Measurements from ENCODE around the gene ADGRG3.

ADGRG3 gene, protein sequence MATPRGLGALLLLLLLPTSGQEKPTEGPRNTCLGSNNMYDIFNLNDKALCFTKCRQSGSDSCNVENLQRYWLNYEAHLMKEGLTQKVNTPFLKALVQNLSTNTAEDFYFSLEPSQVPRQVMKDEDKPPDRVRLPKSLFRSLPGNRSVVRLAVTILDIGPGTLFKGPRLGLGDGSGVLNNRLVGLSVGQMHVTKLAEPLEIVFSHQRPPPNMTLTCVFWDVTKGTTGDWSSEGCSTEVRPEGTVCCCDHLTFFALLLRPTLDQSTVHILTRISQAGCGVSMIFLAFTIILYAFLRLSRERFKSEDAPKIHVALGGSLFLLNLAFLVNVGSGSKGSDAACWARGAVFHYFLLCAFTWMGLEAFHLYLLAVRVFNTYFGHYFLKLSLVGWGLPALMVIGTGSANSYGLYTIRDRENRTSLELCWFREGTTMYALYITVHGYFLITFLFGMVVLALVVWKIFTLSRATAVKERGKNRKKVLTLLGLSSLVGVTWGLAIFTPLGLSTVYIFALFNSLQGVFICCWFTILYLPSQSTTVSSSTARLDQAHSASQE

DNA sequence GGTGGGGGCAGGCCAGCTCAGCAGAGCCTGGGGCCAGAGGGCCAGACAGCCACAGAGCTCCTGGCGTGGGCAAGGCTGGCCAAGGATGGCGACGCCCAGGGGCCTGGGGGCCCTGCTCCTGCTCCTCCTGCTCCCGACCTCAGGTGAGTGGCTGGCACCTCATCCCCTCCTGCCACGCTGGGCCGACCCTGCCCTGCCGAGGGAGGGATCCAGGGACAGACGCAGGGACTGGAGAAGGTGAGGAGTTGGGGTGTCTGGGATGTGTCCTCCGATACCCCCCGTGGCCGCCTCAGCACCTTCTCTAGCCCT is at the start of gene ADGRG3:
ADGRG3 (plus strand) TSS at position 44 of the 309 bp plus-strand sequence; CDS start at position 86, 42 bp downstream.
- no peak for DNase-seq

DNA sequence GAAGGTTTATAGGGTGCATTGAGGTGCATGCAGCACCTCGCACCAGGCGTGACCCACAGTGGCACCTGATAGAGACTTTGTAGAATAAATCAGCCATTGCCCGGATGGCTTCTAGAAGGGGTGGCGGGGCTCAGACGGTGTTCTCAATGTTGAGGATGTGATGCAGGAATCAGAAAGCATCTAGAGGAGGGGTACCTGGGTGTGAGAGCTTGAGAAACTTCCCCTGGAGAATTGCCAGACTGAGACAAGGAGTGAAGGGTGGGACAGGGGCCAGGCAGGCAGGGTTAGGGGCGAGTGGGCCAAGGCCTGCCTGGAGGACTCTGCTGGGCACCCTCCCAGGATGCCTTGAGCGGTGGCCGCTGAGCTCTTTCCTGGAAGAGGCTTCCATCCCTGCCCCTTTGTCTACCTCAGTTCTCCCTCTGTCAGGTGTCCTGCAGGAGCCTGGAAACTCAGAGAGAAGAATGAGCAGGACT is 48.9 kb upstream of the ADGRG3 start:
- DNase-seq, result no peak

DNA sequence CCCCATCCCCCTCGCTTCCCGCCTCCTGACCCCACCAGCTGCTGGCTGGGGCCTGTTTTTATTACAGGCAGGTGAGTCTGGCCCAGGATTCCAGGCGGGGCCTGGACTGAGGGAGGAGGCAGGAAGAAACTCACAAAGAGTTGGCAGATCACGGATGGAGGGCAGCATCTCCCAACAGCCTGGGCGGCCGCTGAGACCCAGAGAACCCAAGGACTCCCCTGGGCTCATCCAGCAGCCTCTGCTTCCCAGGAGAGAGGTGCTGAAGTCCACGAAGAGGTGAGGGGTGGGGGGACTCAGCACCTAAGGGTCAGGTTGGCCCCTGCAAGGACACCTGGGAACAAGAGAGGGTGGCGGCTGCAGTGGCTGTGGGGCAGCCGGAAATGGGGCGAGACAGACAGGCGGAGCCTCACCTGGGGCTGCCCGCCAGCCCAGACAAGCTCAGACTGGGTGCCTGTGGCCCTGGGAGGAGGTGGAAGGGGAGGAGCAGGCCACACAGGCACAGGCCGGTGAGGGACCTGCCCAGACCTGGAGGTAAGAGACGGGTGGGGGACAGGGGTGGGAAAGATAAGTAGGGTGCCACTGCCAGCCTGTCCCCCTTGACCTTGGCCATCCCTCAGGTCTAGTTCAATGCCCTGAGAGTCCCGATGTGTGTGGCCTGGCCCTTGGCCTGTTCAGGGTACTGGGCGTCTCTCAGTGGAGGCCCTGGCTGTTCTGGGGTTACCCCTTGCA is 48.3 kb upstream of the ADGRG3 start:
- DNase-seq, result no peak

DNA sequence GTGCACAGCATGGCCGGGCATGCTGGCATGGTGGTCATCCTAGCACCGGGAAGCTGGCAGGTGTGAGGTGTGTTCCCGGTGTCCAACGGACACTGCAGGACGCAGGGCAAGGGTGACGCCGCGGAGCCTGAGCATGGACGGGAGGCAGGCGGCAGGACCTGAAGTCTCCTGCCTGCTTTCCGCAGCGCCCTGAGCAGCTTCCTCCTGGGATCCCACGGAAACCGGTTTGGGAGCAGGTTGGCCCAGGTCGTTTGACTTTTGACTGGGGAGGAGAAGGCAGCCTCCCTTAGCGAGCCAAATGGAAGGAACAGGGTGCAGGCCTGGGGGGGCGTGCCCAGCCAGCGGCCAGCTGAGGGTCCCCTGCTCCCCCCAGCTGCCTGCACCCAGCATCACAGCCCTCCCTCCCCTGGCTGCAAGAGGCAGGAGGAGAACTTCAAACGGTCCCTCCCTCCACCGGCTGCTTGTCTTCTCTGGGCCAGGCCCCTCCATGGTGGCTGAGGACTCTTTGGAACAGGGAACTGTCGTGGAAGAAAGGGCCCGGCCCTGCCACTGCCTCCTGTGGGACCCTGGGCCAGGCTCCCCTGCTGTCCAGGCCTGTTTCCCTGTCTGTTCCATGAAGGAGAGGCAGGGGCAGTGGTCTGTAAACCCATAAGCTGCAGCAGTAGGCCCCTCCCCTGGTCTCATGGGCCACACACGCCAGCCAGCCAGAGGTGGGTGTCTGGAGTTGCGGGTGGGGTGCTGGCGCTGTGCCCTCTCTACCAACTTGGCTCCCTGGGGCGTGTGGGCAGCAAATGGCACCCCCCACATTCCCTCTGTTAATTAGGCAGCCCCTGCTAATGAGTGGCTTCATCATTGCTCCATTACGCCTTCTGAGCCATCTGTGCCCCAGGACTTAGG is 47.5 kb upstream of the ADGRG3 start:
- no peak for DNase-seq

DNA sequence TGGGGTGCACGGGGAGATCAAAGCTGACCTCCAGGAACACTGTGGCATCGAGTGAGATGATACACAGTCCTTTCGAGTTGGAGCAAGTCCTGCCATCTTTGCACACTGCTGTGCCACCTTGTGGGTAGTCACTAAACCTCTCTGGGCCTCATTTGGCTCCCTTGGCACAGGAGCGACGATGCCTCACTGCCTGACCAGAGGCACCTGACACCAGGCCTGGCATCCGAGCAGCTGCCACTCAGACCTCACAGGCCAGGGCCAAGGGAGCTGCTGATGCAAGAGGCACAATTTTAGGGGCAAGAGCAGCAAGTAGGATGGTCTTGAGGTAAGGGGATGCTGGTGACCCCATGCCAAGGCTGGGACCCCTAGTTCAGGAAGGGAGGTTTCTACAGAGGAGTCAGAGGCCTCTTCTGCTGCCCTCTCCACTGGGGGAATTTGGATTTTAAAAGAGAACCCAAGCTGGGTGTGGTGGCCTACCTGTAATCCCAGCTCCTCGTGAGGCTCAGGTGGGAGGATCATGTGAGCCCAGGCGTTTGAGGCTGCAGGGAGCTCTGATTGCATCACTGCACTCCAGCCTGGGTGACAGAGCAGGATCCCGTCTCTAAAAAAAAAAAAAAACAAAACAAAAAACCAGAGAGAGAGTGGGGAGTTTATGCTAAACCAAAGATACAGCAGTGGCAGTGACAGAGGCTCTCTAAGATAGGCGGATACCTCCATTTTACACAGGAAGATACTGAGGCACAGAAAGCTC is 46.4 kb upstream of the ADGRG3 start:
- no peak for DNase-seq

DNA sequence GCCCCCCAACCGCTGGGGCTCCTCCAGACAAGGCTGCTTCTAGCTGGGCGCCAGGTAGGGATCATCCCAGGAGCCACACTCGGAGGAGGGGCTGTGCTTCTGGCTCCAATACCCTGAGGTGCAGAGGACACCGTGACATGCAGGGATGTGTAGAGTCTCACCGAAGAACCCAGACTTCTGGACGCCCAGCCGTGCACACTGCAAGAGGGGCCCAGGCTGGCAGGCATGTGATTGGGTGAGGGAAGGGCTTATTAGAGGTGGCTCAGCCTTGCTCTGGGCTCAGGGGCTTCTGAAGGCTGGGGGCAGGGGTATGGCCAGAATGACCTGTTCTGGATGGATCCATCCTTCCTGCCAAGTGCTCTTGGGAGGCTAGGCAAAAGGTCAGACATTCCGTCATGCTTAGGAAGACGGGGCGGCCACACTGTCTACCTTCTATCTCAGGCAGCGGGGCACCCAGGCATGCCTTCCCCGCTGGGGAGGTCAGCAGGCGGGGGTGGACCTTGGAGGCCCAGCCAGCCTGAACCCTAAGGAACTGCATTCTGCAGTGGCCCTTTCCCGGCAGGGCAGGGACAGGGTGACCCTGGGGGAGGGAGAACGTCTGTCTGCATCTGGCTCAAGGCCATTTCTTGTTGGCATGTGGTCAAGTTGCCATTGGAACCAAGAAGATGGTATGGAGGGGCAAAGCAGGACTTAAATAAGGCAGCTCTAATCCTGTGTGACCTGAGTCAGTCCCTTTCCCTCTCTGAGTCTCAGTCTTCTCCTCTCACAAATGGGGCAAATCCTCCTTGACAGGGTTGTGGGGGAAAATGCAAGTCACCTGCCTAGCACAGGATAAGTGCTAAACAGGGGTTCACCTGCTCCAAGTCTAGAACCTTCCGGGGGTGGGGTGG is 45.5 kb upstream of the ADGRG3 start:
- DNase-seq, result no peak

DNA sequence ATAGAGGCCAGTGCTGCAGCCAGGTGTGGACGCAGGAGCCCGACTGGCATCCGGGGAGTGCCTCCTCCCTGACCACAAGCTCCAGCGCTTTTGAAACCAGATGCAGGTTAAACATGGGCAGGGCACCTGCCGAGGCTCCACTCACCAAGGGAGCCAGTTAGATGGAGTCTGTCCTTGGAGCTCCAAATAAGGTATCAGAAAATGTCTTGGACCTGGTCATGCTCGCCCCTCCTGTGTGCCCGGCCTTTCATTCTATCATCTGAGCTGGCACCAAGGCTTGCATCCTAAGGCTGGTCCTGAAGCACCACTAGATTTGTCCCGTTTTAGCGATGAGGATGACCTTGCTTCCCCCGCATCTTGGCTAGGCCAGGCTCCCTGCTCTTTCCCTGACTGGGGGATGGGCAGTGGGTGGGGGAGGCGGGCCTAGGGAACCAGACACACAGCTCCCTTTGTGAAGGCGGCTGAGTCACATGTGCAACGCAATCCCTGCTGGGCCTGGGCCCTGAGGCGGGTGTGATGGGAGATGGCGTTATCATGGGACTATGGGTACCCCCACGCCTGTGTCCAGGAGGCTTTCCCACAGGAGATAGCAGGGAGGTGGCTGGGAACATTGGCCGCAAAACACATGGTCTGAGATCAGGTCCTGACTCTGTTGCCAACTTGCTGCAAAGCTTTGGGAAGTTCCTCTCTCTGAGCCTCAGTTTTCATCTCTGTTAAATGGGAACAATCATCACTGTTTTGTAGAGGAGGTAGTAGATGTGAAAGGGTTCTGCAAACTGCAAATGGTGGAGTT is 44.7 kb upstream of the ADGRG3 start:
- DNase-seq, result no peak

DNA sequence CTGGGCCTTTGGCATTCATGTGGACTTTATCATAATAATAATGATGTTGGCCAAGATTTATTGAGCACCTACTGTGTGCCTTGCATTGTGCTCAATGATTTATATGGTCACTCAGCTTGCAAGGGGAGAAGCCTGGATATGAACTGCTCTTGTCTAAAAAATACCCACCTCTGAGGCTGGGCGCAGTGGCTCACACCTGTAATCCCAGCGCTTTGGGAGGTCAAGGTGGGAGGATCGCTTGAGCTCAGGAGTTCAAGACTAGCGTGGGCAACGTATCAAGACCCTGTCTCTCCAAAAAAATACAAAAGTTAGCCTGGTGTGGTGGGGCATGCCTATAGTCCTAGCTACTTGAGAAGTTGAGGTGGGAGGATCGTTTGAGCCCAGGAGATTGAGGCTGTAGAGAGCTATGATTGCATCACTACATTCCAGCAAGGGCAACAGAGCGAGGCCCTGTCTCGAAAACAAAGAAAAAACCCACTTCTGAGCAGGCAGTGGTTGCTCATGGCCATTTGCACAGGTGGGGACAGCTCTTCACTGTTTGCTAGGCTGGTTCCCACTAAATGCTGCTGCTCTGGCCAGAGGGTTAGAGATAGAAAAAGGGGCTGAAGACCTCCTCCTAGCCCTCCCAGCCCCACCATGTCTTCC is 43.9 kb upstream of the ADGRG3 start:
- DNase-seq, result no peak

DNA sequence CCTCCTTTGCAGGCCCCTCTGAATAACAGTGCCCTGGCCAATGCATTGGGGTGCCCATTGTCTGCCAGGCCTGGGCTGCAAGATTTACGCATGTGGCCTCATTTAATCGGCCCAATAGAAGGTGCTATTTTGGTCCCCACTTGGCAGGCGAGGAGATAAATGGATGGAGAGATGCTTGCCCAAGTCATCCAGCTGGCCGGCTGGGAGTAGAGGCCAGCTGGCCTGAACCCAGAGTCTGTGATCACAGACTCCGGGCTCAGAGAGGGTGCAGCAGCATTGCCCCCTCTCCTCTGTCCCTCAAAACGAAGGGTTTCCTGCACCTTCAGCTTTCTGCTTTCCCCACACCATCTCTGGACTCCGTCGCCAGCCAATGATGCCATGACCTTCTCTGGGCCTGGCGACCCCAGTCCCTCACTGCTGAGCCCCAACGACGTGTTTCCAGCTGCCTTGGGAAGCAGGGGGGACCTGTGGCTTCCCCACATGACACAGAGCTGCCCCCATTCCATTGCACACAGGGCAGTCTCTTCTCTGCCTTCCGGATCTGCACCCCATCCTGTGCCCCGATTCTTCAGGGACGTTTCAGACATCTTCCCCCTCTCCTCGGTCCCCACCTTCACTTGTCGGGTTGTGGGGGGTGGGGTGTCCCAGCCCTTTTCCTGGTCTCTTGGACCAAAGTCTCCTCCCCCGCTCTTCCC is 43.2 kb upstream of the ADGRG3 start:
- no peak for DNase-seq

DNA sequence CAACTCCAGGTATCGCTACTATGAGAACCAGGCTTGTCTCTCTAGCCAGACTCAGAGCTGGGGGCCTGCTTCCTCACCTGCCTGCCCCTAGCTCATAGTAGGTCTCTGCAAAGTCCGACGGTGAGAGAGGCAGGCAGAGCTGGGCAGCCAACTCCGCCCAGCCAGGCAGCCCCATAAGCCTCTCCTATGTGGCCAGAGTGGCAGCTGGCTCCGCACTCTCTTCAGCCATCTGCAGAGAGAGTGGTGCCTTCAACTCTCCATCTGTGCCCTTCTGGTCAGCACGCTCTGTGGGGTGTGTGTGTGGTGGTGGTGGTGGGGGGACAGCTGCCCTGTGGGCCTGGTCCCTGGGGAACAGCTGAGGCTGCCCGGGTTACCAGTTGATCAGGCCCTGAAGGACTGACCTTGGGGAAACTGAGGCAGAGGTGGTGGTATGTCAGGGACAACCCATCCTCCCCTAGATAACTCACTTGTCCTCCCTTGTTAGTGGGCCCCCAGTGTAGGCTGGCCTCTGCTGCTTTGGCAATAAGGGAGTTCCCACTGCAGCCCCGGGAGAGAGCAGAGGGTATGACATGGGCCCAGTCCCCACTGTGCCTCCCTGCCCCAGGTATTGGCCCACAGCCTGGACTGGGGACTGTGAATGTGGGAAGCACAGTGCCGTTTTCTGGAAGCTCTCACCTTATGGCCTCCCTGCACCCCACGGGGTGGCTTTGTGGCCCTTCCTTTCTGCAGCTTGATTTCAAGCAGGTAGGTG is 41.5 kb upstream of the ADGRG3 start:
- DNase-seq, result no peak

DNA sequence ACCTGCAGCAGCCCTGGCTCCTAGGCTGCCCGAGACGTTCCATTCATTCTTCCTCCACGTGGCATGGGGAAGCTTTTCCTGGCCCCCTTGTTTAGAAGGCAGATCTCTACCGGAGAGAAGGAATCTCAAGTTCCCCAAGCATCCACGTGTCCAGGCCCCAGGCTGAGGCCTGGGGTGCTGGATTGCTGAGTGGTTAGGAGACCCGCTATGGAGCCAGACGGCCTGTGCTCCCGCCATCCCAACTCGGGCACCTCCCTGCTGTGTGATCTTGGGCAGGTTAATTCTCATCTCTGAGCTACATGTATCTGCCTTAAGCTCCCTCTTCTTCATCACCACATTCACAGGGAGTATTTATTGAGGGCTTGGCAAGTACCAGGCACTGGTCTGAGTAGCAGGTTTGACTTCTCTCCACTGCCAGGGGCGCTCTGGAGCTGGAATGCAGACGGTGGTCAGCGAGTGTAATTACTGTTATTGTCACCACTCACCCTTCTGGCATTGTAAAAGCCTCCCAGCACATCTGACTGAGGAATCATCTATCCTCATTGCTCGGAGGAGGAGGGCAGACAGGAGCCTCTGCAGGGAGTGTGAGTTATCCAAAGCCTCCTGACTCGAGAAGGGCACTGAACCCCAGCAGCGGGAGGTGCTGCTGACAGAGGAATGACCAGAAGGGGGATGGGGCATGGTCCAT is 40.8 kb upstream of the ADGRG3 start:
- no peak for DNase-seq

DNA sequence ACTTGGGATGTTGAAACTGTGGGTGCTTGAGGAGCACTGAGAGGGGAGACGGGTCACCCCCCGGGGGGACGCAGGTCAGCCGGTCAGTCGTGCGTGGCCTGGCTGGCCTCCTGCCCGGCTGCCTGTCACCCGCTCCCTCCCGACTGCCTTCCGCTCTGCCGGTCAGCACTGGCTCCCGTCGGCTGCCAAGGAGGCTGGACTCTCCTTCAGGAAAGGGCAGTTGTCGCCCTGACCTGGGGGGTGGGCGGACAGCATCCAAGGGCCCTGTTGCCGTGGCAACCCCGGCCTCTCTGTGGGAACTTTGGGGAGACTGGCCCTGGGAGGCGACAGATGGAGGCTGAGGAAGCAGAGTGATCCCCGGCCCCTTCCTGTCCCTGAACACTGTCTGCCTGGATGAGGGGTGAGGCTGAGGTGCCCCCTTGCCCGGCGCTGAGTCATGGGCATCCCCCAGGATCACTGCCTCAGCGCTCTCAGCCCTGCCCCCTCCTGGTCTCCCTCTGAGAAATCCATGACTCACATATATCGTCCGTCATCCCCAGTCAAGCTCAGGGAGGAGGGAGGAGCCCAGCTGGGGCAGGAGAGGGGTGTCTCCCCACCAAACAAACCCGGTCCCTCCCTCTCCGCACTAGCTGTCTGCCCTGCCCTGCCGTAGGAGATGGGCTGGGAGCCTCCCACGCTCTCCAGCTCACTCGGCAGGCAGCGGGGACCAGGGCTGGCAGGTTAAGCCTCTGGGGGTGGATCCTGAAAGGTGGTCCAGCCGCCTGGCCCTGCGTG is 39.9 kb upstream of the ADGRG3 start, which contains the start of gene ADGRG1:
ADGRG1 (plus strand) TSS at position 623 of the 774 bp plus-strand sequence. CDS start 21,658 bp downstream, outside the sequence.
- DNase-seq, result peak; percentile 58

DNA sequence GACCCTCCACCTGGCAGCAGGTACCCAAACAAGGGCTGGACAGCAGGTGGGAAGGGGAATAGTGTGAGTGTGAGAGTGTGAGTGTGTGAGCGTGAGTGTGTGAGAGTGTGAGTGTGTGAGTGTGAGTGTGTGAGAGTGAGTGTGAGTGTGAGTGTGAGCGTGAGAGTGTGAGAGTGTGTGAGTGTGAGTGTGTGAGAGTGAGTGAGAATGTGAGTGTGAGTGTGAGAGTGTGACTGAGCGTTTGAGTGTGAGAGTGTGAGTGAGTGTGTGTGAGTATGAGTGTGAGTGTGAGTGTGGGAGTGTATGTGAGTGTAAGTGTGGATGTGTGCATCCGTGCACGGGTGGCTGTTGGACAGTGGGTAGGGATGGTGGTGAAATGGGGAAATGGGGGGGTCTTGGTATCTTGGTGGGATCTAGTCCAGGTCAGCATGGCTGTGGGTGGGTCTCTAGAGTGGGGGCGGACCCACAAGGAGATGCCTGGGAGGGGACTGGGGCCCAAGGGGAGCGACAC is 39.3 kb upstream of the ADGRG3 start:
- DNase-seq, result no peak

DNA sequence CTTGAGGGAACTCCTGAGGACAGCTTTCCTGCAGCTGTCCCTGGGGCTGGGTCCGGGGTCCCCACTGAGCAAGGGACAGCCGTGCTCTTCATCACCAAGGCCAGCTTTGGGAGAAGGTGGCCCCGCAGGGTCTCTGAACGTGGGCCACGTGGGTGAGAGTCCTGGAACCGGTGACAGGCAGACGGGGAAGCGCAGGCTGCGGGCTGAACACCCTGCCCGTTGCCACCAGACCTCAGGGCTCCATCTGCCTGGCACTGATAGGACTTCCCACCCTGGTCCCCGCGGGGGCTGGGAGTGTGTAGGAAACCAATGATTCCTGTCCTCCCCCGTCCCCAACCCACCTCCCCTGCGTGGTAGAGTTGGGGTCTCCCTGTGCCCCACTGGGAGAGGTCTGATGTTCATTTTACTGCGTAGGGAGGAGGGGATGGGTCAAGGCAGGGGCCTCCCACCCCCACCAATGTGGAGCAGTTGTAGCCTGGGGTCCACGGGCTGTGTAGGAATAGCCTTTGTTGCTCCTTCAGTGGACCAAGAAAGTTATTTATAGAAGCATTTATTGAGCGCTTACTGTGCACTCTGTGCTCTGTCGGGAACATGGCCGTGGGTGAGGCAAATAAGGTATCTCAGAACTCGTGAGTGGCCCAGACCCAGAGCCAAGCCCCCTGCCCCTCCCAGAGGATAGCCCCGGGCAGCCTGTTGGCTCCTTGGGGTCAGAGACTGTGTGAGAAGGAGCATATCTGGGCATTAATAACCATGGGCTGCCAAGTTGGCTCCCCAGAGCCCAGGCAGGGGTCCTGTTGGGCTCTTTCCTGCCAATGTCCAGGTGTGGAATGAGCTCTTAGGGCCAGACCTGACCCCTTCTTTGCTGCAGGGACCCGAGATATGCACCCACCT is 38.3 kb upstream of the ADGRG3 start:
- no peak for DNase-seq

DNA sequence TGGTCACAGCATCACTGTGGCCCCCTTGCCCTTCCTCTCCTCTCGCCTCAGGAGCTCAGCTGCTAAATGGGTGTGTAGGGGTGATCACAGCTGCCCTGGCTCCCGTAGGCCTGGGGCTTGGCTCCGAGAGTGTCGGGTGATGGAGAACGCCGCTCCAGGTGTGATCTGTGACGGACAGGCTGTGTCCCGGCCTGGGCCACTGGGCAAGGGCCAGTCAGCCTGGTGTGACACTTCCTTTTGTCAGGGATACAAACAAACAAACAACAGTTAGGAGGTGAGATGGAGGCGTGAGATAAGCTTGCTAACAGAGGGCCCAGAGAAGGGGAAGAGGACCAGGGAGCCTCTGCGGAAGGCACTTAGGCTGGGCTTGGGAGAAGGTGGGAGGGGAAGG is 37.7 kb upstream of the ADGRG3 start:
- no peak for DNase-seq
